Calu3 (cell line): ENCODE data around the gene ICA1L. TPM values are rescaled to one million over a fixed set of nuclear protein-coding genes. Genes with fewer than 3 reads are reported as not detected.

Experiments
- BruUV-seq: library from RNA; stranded (reverse); fragments of 400-500 nt; replicated peaks from 2 replicates; lab custom pipeline; 2021; lab: Mats Ljungman, UMichigan
- CTCF ChIA-PET: fragments of 300-600 bp; sonication (Branson Sonifier 250); formaldehyde crosslinking; loops from one replicate; lab custom pipeline; 2022; ENCODE audit warnings: antibody characterized with exemption; lab: Charles Lee
- DNase-seq: peaks from one replicate; pipeline ENCODE4 v3.0.0; 2022
- H3K27ac Mint-ChIP-seq: one replicate; pipeline ENCODE4 v1.8.0; 2022; ENCODE audit warnings: mixed read lengths; ENCODE audit not compliant: unreplicated experiment
- H3K27me3 Mint-ChIP-seq: one replicate; pipeline ENCODE4 v1.8.0; 2022; ENCODE audit warnings: mixed read lengths; ENCODE audit not compliant: unreplicated experiment
- H3K36me3 Mint-ChIP-seq: one replicate; pipeline ENCODE4 v1.8.0; 2022; ENCODE audit warnings: mild to moderate bottlenecking, moderate library complexity, mixed read lengths; ENCODE audit not compliant: insufficient read depth, unreplicated experiment
- H3K4me1 Mint-ChIP-seq: one replicate; pipeline ENCODE4 v1.8.0; 2022; ENCODE audit warnings: mild to moderate bottlenecking, low read depth, mixed read lengths; ENCODE audit not compliant: unreplicated experiment
- H3K4me3 Mint-ChIP-seq: one replicate; pipeline ENCODE4 v1.8.0; 2022; ENCODE audit warnings: mild to moderate bottlenecking, low read depth, moderate library complexity, mixed read lengths; ENCODE audit not compliant: unreplicated experiment
- H3K9me3 Mint-ChIP-seq: one replicate; pipeline ENCODE4 v1.8.0; 2022; ENCODE audit warnings: low read depth, mixed read lengths; ENCODE audit not compliant: unreplicated experiment
- intact Hi-C: fragments of 100-400 bp; cut with micrococcal nuclease; formaldehyde crosslinking; loops from one replicate; pipeline ENCODE4 v1.10.0; 2022; ENCODE audit not compliant: unreplicated experiment
- total RNA-seq: library from RNA; stranded (reverse); gene quantifications from 2 replicates; pipeline ENCODE4 v1.2.3, GENCODE V29; 2022
- TF ChIP-seq, protein P1 (sequence below): fragments of 200-600 bp; IDR thresholded peaks from one replicate; pipeline ENCODE4 v1.8.0; 2022; ENCODE audit warnings: antibody characterized with exemption; ENCODE audit not compliant: unreplicated experiment

The ICA1L gene
- total RNA-seq, 1 experiment from 2014 or later = 1.3 TPM

DNA sequence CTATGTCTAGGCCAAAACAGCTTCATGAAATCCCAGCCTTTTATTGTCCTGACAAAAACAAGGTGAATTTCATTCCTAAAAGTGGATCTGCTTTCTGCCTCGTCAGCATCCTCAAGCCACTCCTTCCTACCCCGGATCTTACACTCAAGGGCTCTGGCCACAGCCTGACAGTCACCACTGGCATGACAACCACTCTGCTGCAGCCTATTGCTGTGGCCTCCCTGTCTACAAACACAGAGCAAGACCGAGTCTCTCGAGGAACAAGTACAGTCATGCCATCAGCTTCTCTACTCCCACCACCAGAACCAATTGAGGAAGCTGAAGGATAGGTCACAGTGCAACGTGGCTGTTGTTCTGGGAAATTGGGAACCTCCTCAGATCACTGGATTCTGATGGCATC, 106.1 kb downstream of the ICA1L start:
- BruUV-seq = no TSS peak
- Mint-ChIP-seq H3K4me3 (no peak overlapping the region), H3K27ac (no peak overlapping the region), H3K4me1 (no peaks in the 10 kb centered on the region), H3K36me3 (no peaks in the 10 kb centered on the region), H3K27me3 (no peaks in the 10 kb centered on the region), H3K9me3 (no peaks in the 10 kb centered on the region)
- DNase-seq = no peak
- intact Hi-C loops = no loop called here
- CTCF ChIA-PET = interaction anchor here (0.7 kb wide), 1 partner anchor 137 kb away, joined by 3 read pairs; no protein-coding TSS in a partner anchor
- TF ChIP-seq, protein P1, sequence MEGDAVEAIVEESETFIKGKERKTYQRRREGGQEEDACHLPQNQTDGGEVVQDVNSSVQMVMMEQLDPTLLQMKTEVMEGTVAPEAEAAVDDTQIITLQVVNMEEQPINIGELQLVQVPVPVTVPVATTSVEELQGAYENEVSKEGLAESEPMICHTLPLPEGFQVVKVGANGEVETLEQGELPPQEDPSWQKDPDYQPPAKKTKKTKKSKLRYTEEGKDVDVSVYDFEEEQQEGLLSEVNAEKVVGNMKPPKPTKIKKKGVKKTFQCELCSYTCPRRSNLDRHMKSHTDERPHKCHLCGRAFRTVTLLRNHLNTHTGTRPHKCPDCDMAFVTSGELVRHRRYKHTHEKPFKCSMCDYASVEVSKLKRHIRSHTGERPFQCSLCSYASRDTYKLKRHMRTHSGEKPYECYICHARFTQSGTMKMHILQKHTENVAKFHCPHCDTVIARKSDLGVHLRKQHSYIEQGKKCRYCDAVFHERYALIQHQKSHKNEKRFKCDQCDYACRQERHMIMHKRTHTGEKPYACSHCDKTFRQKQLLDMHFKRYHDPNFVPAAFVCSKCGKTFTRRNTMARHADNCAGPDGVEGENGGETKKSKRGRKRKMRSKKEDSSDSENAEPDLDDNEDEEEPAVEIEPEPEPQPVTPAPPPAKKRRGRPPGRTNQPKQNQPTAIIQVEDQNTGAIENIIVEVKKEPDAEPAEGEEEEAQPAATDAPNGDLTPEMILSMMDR = no peak

DNA sequence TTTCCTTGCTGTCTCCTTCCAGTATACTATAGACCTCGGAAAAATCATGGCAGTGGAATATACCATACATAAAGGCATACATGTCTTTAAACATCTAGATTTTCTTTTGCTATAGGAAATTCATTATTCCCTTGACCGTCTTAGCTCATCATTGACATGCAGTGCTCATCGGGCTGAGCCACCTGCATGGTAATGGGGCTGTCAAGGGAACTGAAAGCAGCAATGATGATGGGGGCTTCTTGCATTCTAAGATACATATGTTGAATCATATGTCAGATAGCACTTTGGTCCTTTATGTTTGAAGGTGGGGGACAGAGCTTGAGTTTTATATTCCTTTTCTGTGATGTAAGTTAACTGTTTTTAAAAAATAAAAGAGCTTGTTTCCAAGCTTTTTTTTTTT, 106.6 kb downstream of the ICA1L start:
- CTCF ChIA-PET = interaction anchor here (0.7 kb wide), 1 partner anchor 137 kb away, joined by 3 read pairs; no protein-coding TSS in a partner anchor
- intact Hi-C loops = no loop called here
- DNase-seq = no peak
- Mint-ChIP-seq H3K27ac (no peak overlapping the region), H3K9me3 (no peaks in the 10 kb centered on the region), H3K36me3 (no peaks in the 10 kb centered on the region), H3K4me3 (no peak overlapping the region), H3K27me3 (no peaks in the 10 kb centered on the region), H3K4me1 (no peaks in the 10 kb centered on the region)
- BruUV-seq = no TSS peak
- TF ChIP-seq, protein P1 = no peak

DNA sequence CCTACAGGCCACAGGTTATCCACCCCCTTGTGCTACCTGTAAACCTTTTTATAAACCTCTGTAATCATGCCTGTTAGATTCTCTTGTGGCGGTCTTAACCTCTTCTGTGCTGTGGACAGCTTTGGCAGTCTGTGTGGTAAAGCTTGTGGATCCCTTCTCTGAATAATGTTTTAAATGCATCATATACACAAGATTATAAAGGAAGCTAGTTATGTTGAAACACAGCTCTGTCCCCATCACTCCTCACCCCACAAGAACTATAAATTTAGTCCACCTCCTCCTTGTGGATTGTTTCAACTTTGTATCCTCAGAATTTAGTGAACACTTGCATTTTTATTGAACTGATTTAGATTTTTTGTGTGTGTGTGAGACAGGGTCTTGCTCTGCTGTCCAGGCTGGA, 107.7 kb downstream of the ICA1L start:
- no TSS peak for BruUV-seq
- Mint-ChIP-seq H3K27ac (no peak overlapping the region), H3K4me3 (no peak overlapping the region), H3K27me3 (no peaks in the 10 kb centered on the region), H3K9me3 (no peaks in the 10 kb centered on the region), H3K4me1 (no peaks in the 10 kb centered on the region), H3K36me3 (no peaks in the 10 kb centered on the region)
- TF ChIP-seq, protein P1 = no peak
- intact Hi-C loops = no loop called here
- DNase-seq = no peak
- CTCF ChIA-PET = no interaction called here

DNA sequence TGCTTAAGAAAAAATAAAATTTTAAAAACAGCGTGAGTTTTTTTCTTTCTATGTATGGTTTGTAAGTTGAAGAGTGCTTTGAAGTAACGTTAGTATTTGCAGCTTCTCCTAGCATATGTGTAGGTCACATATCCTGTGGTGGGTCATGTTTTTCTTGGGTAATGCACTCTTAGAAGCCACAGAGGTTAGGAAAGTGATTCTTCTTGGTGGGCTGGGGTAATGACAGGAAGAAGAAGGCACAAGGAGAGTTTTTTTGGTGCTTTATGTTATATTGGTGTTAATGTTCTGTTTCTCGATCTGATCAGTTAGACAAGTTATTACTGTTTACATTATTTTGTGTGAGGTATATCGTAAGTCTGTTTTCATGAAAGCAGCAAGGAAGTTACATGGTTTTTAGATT, 109.0 kb downstream of the ICA1L start:
- Mint-ChIP-seq H3K36me3 (no peaks in the 10 kb centered on the region), H3K4me1 (no peaks in the 10 kb centered on the region), H3K9me3 (no peaks in the 10 kb centered on the region), H3K27ac (no peak overlapping the region), H3K27me3 (no peaks in the 10 kb centered on the region), H3K4me3 (no peak overlapping the region)
- CTCF ChIA-PET = no interaction called here
- TF ChIP-seq, protein P1 = no peak
- BruUV-seq = no TSS peak
- intact Hi-C loops = no loop called here
- no peak for DNase-seq
